BE2C (cell line): ENCODE results near the gene MAML2.

ENCODE experiments used
- DNase-seq: peaks from one replicate; pipeline ENCODE4 v3.0.0-alpha.2; 2020
- H3K27me3 ChIP-seq: fragments of 250-450 bp; sonication (Bioruptor Pico); 2 replicates; pipeline ENCODE4 v1.5.1; 2020; ENCODE audit warnings: mild to moderate bottlenecking
- H3K36me3 ChIP-seq: fragments of 250-450 bp; sonication (Bioruptor Pico); 2 replicates; pipeline ENCODE4 v1.5.1; 2020; ENCODE audit warnings: mild to moderate bottlenecking
- H3K4me1 ChIP-seq: fragments of 250-450 bp; sonication (Bioruptor Pico); 2 replicates; pipeline ENCODE4 v1.5.1; 2020
- H3K4me3 ChIP-seq: 2 replicates; pipeline ENCODE4 v1.5.1; 2011; ENCODE audit warnings: low read depth, low read length
- H3K9me3 ChIP-seq: fragments of 250-450 bp; sonication (Bioruptor Pico); 2 replicates; pipeline ENCODE4 v1.5.1; 2020
- TF ChIP-seq, protein P1 (sequence below): IDR thresholded peaks from 2 replicates; pipeline ENCODE4 v1.5.1; 2012; ENCODE audit warnings: mild to moderate bottlenecking, low read depth, low read length

MAML2 gene

DNA sequence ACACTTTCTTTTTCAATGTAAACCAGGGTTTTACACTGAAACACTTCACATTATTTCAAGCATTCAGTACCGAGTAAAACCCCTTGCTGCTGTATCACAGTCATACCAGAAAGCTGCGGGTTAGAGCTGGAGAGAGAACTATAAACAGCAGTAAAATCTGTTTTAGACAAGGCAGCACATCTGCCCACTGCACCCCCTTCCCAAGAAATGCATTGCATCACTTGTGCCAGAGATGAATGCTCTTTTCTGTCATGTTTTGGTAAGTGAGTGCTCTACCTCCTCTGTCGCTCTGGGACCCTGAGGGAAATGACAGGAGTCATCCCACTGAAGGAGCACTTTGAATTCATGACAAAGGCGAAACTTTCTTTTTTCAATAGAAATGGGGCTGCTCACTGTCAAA, 107.2 kb downstream of the MAML2 start:
- Histone ChIP-seq H3K4me3 (no peak overlapping the region), H3K36me3 (no peaks in the 10 kb centered on the region), H3K4me1 (peaks cover 6% of the 10 kb centered on the region; the same call in 1 of the 2 replicates), H3K27me3 (no peaks in the 10 kb centered on the region), H3K9me3 (no peaks in the 10 kb centered on the region)
- TF ChIP-seq, protein P1, sequence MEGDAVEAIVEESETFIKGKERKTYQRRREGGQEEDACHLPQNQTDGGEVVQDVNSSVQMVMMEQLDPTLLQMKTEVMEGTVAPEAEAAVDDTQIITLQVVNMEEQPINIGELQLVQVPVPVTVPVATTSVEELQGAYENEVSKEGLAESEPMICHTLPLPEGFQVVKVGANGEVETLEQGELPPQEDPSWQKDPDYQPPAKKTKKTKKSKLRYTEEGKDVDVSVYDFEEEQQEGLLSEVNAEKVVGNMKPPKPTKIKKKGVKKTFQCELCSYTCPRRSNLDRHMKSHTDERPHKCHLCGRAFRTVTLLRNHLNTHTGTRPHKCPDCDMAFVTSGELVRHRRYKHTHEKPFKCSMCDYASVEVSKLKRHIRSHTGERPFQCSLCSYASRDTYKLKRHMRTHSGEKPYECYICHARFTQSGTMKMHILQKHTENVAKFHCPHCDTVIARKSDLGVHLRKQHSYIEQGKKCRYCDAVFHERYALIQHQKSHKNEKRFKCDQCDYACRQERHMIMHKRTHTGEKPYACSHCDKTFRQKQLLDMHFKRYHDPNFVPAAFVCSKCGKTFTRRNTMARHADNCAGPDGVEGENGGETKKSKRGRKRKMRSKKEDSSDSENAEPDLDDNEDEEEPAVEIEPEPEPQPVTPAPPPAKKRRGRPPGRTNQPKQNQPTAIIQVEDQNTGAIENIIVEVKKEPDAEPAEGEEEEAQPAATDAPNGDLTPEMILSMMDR, result no peak
- no peak for DNase-seq

GRCh38 chr11:96234866-96235441, 108.0 kb downstream of the MAML2 start:
- H3K27me3 ChIP-seq, result no peaks in the 10 kb centered on the region
- no peaks in the 10 kb centered on the region for H3K36me3 ChIP-seq
- TF ChIP-seq, protein P1, result no peak
- H3K9me3 ChIP-seq, result no peaks in the 10 kb centered on the region
- no peak overlapping the region for H3K4me3 ChIP-seq
- DNase-seq, result no peak
- peaks cover 6% of the 10 kb centered on the region; the same call in 1 of the 2 replicates for H3K4me1 ChIP-seq

DNA sequence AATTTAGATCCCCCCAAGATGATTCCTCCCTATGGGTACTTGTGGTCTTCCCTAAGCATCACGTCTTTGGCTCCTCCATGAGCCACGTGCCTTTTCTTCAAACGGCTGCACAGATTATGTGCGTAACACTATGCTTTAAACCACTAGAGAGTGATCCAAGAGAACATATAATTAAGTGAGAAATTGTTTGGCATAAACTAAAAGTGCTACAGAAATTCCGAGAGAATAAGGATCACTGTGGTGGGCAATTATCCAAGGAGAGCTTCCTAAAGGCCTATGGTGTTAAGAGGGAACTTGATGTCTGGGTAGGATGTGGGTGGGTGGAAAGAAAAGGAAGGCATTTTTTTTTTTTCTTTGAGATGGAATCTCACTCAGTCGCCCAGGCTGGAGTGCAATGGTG, 110.9 kb downstream of the MAML2 start:
- no peaks in the 10 kb centered on the region for H3K36me3 ChIP-seq
- TF ChIP-seq, protein P1, result no peak
- H3K4me3 ChIP-seq, result no peak overlapping the region
- H3K9me3 ChIP-seq, result no peaks in the 10 kb centered on the region
- DNase-seq, result no peak
- H3K27me3 ChIP-seq, result no peaks in the 10 kb centered on the region
- H3K4me1 ChIP-seq, result peaks cover 3% of the 10 kb centered on the region

GRCh38 chr11:96230686-96231085, 112.3 kb downstream of the MAML2 start:
- TF ChIP-seq, protein P1, result no peak
- Histone ChIP-seq H3K4me1 (peaks cover 6% of the 10 kb centered on the region), H3K4me3 (no peak overlapping the region), H3K9me3 (no peaks in the 10 kb centered on the region), H3K27me3 (no peaks in the 10 kb centered on the region), H3K36me3 (no peaks in the 10 kb centered on the region)
- DNase-seq, result no peak

- TF ChIP-seq, protein P1, result no peak
- Histone ChIP-seq H3K27me3 (no peaks in the 10 kb centered on the region), H3K4me1 (peaks cover 6% of the 10 kb centered on the region), H3K36me3 (no peaks in the 10 kb centered on the region), H3K4me3 (no peak overlapping the region), H3K9me3 (no peaks in the 10 kb centered on the region)
- DNase-seq, result no peak
Observed at GRCh38 chr11:96229354-96229977, 113.5 kb downstream of the MAML2 start.

GRCh38 chr11:96228910-96229309, 114.1 kb downstream of the MAML2 start:
- Histone ChIP-seq H3K36me3 (no peaks in the 10 kb centered on the region), H3K27me3 (no peaks in the 10 kb centered on the region), H3K4me1 (peaks cover 6% of the 10 kb centered on the region), H3K4me3 (no peak overlapping the region), H3K9me3 (no peaks in the 10 kb centered on the region)
- no peak for DNase-seq
- TF ChIP-seq, protein P1, result no peak
